Thoracic aorta (tissue), 2 donors: ENCODE results near the gene GNG2. TPM values are rescaled to one million over a fixed set of nuclear protein-coding genes. Genes with fewer than 3 reads are reported as not detected.

ENCODE experiments used
- ATAC-seq: fragments of 150-250 bp; one replicate; pipeline ENCODE4 v1.8.0; 2017; ENCODE audit warnings: low read depth; ENCODE audit not compliant: insufficient number of reproducible peaks, low FRiP score
- DNase-seq: peaks from one replicate; pipeline ENCODE4 v3.0.0-alpha.2; 2020; ENCODE audit warnings: low spot score
- H3K27ac ChIP-seq, 2 donors: fragments of 200-600 bp; sonication (generic); 1 replicate in 1 of 2; 2 replicates in 1 of 2; pipeline ENCODE4 v1.5.1; 2016; ENCODE audit warnings: mild to moderate bottlenecking in 2 of 2, moderate library complexity in 2 of 2
- H3K27me3 ChIP-seq: fragments of 200-600 bp; sonication (generic); replicated peaks from 2 replicates; pipeline ENCODE4 v1.6.0; 2016; ENCODE audit warnings: mild to moderate bottlenecking; ENCODE audit not compliant: insufficient read depth
- H3K36me3 ChIP-seq: fragments of 200-600 bp; sonication (generic); one replicate; pipeline ENCODE4 v1.5.1; 2016
- H3K4me1 ChIP-seq, 2 donors: fragments of 200-600 bp; sonication (generic); 1 replicate in 1 of 2; 2 replicates in 1 of 2; pipeline versions ENCODE4 v1.5.1 to v1.6.0; 2016; ENCODE audit warnings: low read depth in 2 of 2, mild to moderate bottlenecking in 1 of 2; ENCODE audit not compliant: control insufficient read depth in 1 of 2
- H3K4me3 ChIP-seq: fragments of 200-600 bp; sonication (generic); 2 replicates; pipeline ENCODE4 v1.5.1; 2016; ENCODE audit warnings: mild to moderate bottlenecking
- H3K9me3 ChIP-seq: fragments of 200-600 bp; sonication (generic); 2 replicates; pipeline ENCODE4 v1.5.1; 2016
- total RNA-seq, 2 donors: library from RNA; depleted of rRNA; stranded (reverse); fragments of >200 nt; gene quantifications; one replicate each; pipeline versions ENCODE4 v1.1.0 to v1.2.3, GENCODE V29; 2016
- TF ChIP-seq, protein P1 (sequence below): fragments of 200-600 bp; sonication (generic); IDR thresholded peaks from one replicate; pipeline ENCODE4 v1.5.1; 2019; ENCODE audit warnings: antibody characterized with exemption

GNG2 gene
- total RNA-seq, 2 donors from 2014 or later, result 8.7 to 9.3 TPM

DNA sequence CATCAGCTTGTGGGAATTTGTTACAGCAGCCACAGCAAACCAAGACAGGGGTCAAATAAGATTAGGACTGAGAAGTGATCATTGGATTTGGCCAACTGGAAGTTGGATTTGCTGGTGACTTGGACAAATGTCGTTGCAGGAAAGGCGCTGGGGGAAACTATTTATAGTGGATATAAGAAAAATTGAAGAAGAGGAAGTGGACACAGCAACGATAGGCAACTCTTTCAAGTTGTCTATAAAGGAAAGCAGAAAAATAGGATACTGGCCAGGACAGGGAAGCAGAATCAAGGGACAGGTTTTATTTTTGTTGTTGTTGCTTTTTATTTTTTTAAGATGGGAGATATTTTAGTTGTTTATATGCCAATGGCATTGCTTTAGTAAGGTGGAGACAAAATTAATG, 72.8 kb downstream of the GNG2 start:
- TF ChIP-seq, protein P1, sequence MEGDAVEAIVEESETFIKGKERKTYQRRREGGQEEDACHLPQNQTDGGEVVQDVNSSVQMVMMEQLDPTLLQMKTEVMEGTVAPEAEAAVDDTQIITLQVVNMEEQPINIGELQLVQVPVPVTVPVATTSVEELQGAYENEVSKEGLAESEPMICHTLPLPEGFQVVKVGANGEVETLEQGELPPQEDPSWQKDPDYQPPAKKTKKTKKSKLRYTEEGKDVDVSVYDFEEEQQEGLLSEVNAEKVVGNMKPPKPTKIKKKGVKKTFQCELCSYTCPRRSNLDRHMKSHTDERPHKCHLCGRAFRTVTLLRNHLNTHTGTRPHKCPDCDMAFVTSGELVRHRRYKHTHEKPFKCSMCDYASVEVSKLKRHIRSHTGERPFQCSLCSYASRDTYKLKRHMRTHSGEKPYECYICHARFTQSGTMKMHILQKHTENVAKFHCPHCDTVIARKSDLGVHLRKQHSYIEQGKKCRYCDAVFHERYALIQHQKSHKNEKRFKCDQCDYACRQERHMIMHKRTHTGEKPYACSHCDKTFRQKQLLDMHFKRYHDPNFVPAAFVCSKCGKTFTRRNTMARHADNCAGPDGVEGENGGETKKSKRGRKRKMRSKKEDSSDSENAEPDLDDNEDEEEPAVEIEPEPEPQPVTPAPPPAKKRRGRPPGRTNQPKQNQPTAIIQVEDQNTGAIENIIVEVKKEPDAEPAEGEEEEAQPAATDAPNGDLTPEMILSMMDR, result no peak

DNA sequence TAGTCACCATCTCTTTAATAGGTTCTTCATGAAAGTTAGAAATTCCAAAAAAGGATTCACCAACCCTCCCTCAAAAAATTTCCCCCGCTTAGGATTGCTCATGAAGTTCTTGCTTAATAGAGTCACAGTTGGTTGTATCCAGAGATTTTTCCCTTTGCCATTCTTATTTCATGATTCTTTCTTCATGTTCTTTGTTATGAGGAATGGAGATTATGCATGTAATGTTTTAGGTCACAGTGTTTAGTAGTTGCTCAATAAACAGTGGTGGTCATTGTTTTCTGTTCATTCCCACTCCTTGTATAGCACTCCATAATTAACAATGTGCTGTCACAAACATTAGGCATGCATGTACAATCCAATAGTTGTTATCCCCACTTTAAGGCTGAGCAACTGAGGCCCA, 77.7 kb downstream of the GNG2 start:
- TF ChIP-seq, protein P1, result no peak
- Histone ChIP-seq H3K36me3 (no peaks in the 10 kb centered on the region), H3K27ac (no peak overlapping the region), H3K4me1 (no peaks in the 10 kb centered on the region), H3K9me3 (no peaks in the 10 kb centered on the region), H3K4me3 (no peak overlapping the region), H3K27me3 (no peaks in the 10 kb centered on the region)
- DNase-seq, result no peak
- ATAC-seq, result no peak

More for the DNA sequence above, 72.8 kb downstream of the GNG2 start:
- Histone ChIP-seq H3K27me3 (no peaks in the 10 kb centered on the region), H3K4me3 (no peak overlapping the region), H3K4me1 (no peaks in the 10 kb centered on the region), H3K9me3 (no peaks in the 10 kb centered on the region), H3K27ac (no peak overlapping the region), H3K36me3 (no peaks in the 10 kb centered on the region)
- DNase-seq (no peak), ATAC-seq (no peak)

DNA sequence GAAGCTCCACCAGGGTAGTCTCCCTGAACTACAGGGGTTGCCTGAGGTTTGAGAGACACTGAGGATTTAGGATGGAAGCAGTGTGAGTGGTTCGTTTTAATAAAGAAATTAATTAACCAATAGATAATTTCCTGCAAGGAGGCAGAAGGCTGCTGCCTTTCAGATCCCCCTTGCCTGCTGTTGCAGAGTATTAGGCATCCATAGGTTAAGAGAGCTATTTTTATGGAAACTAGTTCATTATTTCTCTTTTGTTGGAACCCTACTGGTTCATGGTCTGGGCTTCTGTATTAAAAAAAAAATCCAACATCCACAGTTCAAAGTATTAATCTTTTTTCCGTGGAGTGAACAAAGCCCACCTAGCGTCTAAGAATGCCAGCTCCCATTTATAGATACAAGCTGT, 78.4 kb downstream of the GNG2 start:
- H3K27me3 ChIP-seq, result no peaks in the 10 kb centered on the region
- ATAC-seq (no peak), DNase-seq (no peak)
- no peaks in the 10 kb centered on the region for H3K4me1 ChIP-seq
- H3K27ac ChIP-seq, result no peak overlapping the region
- no peak overlapping the region for H3K4me3 ChIP-seq
- H3K36me3 ChIP-seq, result no peaks in the 10 kb centered on the region
- no peaks in the 10 kb centered on the region for H3K9me3 ChIP-seq
- TF ChIP-seq, protein P1, result no peak

DNA sequence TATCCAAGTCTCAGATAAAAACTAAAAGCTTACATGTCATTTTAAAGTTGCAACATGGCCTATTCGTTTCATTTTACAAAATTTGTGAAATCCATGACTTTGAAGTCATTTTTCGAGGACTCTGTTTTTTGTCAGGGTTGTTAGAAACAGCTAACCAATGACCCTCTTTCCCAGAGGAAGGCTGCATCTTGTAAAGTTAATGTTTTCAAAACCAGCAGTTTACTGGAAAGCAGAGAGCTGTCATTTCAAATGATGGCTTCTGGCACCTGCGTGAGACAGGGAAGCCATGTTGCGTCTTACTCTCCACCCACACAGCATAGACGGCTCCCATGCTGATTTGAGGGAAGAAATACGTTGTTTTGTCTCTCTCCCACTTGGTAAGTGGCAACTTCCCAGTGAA, 78.8 kb downstream of the GNG2 start:
- H3K27me3 ChIP-seq, result no peaks in the 10 kb centered on the region
- H3K36me3 ChIP-seq, result no peaks in the 10 kb centered on the region
- H3K9me3 ChIP-seq, result no peaks in the 10 kb centered on the region
- no peak overlapping the region for H3K27ac ChIP-seq
- ATAC-seq (no peak), DNase-seq (no peak)
- TF ChIP-seq, protein P1, result no peak
- no peaks in the 10 kb centered on the region for H3K4me1 ChIP-seq
- H3K4me3 ChIP-seq, result no peak overlapping the region

DNA sequence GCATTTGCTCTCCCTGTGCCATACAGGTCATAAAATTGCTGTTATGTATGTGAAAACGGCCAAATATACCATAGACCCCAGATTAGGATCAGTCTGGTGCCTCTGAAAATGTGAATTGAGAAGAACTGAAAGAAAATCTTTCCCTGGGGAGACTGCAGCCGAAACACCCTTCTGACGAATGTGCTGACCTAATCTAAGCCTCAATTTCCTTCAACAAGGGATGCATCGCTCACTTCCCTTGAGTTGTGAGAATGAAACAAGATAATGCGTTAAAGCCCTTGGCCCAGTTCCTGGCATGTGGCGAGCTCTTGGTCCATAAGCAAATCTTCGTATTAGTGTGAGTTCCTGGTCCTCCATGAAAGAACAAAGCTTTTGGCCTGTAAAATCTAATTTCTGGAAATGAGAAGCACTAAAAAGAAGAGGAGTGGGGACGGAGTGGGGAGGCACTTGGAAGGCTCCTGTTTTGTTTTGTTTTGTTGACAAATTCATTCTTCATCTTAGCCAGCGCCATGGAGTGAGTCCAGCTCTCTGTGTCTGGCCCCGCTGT, 79.4 kb downstream of the GNG2 start:
- Histone ChIP-seq H3K4me1 (no peaks in the 10 kb centered on the region), H3K27ac (no peak overlapping the region), H3K9me3 (no peaks in the 10 kb centered on the region), H3K36me3 (no peaks in the 10 kb centered on the region), H3K27me3 (no peaks in the 10 kb centered on the region), H3K4me3 (no peak overlapping the region)
- no peak for ATAC-seq
- TF ChIP-seq, protein P1, result no peak
- no peak for DNase-seq
